OCI-LY3 (cell line): ENCODE results near the gene GIMD1.

Experiments used
- CTCF ChIP-seq: fragments of 200-600, 300-600 bp; sonication (generic); IDR thresholded peaks from 2 replicates; pipeline ENCODE4 v1.5.1; 2014; ENCODE audit warnings: antibody characterized with exemption, low read length, low read depth
- EZH2phosphoT487 ChIP-seq: fragments of 200-600 bp; shearing (Covaris generic); IDR thresholded peaks from 2 replicates; pipeline ENCODE4 v1.6.1; 2018; ENCODE audit warnings: antibody characterized with exemption, mixed run types, low read depth

- TF ChIP-seq CTCF (no peak), EZH2phosphoT487 (no peak)
These were observed 50.1 kb downstream of the GIMD1 start for GRCh38 chr4:106318511-106318910.
